GM13976 (cell line): ENCODE results near the gene FAM53B.

ENCODE experiments used
- DNase-seq: peaks from one replicate; pipeline ENCODE4 v3.0.0; 2012; ENCODE audit warnings: low spot score
- in situ Hi-C: fragments of 300-500 bp; cut with MboI; formaldehyde crosslinking; loops from one replicate; pipeline ENCODE4 v1.12.0; 2022; ENCODE audit warnings: low sequenced_read_pairs, mixed read lengths, inconsistent platforms; ENCODE audit not compliant: unreplicated experiment
- TF ChIP-seq, protein P1 (sequence below): IDR thresholded peaks from 2 replicates; pipeline ENCODE4 v1.5.1; 2012; ENCODE audit warnings: borderline replicate concordance, mild to moderate bottlenecking; ENCODE audit not compliant: insufficient read depth; ENCODE audit errors: extremely low read depth, missing control alignments, control extremely low read depth

FAM53B gene

GRCh38 chr10:124737708-124738107 is 6.5 kb downstream of the FAM53B start:
- TF ChIP-seq, protein P1, sequence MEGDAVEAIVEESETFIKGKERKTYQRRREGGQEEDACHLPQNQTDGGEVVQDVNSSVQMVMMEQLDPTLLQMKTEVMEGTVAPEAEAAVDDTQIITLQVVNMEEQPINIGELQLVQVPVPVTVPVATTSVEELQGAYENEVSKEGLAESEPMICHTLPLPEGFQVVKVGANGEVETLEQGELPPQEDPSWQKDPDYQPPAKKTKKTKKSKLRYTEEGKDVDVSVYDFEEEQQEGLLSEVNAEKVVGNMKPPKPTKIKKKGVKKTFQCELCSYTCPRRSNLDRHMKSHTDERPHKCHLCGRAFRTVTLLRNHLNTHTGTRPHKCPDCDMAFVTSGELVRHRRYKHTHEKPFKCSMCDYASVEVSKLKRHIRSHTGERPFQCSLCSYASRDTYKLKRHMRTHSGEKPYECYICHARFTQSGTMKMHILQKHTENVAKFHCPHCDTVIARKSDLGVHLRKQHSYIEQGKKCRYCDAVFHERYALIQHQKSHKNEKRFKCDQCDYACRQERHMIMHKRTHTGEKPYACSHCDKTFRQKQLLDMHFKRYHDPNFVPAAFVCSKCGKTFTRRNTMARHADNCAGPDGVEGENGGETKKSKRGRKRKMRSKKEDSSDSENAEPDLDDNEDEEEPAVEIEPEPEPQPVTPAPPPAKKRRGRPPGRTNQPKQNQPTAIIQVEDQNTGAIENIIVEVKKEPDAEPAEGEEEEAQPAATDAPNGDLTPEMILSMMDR: no peak
- in situ Hi-C loops: no loop called here

GRCh38 chr10:124737221-124737620 is 7.0 kb downstream of the FAM53B start:
- in situ Hi-C loops: no loop called here
- TF ChIP-seq, protein P1: no peak
- DNase-seq: no peak

More at GRCh38 chr10:124737708-124738107, 6.5 kb downstream of the FAM53B start:
- DNase-seq: no peak

- TF ChIP-seq, protein P1: no peak
- in situ Hi-C loops: no loop called here
- no peak for DNase-seq
These were observed 7.6 kb downstream of the FAM53B start for GRCh38 chr10:124736491-124737136.

GRCh38 chr10:124735491-124736286 is 8.5 kb downstream of the FAM53B start:
- DNase-seq: no peak
- in situ Hi-C loops: no loop called here
- TF ChIP-seq, protein P1: no peak

DNA sequence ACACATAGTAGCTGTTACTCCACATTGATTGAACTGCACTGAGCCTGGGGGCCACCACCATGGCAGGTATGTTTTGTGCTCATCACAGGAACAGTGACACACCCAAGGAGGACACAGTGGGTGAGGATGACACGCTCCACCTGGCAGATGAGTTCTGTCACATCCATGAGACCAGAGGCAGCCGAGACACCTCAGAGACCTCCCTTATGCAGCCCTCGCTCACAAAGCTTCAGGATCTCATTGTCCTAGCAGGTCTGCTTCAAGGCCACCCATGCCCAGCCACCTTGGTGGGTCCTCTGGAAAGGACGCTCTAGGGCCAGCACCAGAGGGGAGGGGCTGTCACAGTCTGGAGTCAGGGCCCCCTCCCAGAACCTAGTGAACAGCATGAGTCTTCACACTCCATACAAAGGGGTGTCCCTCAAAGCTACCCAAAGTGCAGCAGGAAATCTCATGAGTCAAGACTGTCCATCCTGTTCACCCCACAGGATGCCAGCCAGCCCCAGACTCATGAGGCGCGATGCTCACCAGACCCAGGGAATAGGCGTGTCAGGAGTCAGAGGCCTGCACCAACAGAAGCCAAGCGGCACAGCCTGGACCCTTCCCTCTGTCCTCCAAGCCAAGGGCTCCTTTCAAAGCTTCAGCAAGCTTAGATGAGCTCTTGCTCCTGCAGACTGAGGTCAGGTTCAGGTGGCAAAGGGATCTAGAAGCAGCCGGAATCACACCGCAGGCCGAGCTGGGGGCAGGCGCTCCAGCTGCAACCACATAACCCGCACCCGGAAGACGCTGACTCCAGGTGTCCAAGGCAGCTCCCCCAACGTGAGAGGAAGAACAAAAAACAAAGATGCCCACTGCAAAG is 9.6 kb downstream of the FAM53B start:
- in situ Hi-C loops: no loop called here
- TF ChIP-seq, protein P1: no peak
- DNase-seq: no peak

DNA sequence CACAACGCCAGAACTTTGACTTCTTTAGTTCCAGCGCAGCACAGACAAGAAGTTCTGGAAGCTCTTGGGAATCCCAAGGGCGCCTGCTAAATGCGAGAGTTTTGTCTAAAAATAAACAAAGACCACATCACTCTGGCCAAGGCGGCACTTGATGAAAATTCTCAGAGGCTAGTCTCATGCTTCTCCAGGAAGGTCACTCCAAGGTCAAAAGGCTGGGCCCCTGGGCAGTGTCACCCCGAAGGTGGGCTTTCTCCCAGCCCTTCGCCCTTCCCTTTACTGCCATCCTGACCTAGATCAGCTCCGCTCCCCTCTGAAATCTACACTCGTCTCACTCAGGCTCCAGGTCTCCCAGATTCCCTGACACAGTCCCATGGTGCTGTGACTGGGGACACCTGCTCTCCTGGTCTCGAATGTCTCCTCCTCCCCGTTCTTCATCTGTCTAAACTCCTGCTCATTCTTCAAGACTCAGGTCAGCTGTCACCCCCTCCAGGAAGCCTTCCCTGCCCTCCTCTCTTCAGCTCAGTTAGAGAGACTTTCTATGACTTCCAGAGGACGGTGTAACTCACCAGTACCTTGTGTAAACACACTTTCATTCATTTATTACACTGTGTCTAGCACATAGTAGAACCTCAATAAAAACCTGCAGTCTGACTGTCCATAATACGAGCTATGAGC is 10.5 kb downstream of the FAM53B start:
- DNase-seq: no peak
- TF ChIP-seq, protein P1: no peak
- in situ Hi-C loops: no loop called here
